Neuronal stem cell (in vitro differentiated cells): ENCODE data around the gene CAVIN3.

Source experiments
- DNase-seq: peaks from one replicate; pipeline ENCODE4 v3.0.0-alpha.2; 2013; ENCODE audit warnings: low spot score
- H2AFZ ChIP-seq: one replicate; pipeline ENCODE4 v1.6.1; 2013; ENCODE audit warnings: mild to moderate bottlenecking, low read length, inconsistent platforms
- H2AK5ac ChIP-seq: 2 replicates; pipeline ENCODE4 v1.6.1; 2013; ENCODE audit warnings: low read depth, mild to moderate bottlenecking, inconsistent platforms, low read length, moderate library complexity, mixed read lengths
- H2BK120ac ChIP-seq: 2 replicates; pipeline ENCODE4 v1.6.1; 2013; ENCODE audit warnings: low read depth, mild to moderate bottlenecking, inconsistent platforms, low read length, moderate library complexity, mixed read lengths
- H2BK12ac ChIP-seq: one replicate; pipeline ENCODE4 v1.6.1; 2013; ENCODE audit warnings: low read length, inconsistent platforms
- H2BK15ac ChIP-seq: 2 replicates; pipeline ENCODE4 v1.6.1; 2013; ENCODE audit warnings: mild to moderate bottlenecking, low read length, inconsistent platforms, mixed read lengths
- H2BK5ac ChIP-seq: one replicate; pipeline ENCODE4 v1.6.1; 2013; ENCODE audit warnings: inconsistent platforms, mild to moderate bottlenecking, low read length, moderate library complexity
- H3K14ac ChIP-seq: one replicate; pipeline ENCODE4 v1.6.1; 2013; ENCODE audit warnings: low read length, inconsistent platforms
- H3K18ac ChIP-seq: 2 replicates; pipeline ENCODE4 v1.6.1; 2013; ENCODE audit warnings: low read length, inconsistent platforms
- H3K23ac ChIP-seq: 2 replicates; pipeline ENCODE4 v1.6.1; 2013; ENCODE audit warnings: low read depth, mild to moderate bottlenecking, mixed read lengths, low read length, inconsistent platforms; ENCODE audit not compliant: poor library complexity
- H3K27ac ChIP-seq: replicated peaks from 3 replicates; pipeline ENCODE4 v1.5.1; 2013; ENCODE audit warnings: low read length, inconsistent platforms
- H3K27me3 ChIP-seq, 3 experiments: 2 replicates each; pipeline ENCODE4 v1.6.1; 2013; ENCODE audit warnings: low read length in 3 of 3, mild to moderate bottlenecking in 2 of 3, inconsistent platforms in 1 of 3, low read depth in 1 of 3, mixed read lengths in 1 of 3, moderate library complexity in 1 of 3; ENCODE audit not compliant: control insufficient read depth in 3 of 3, insufficient read depth in 3 of 3
- H3K36me3 ChIP-seq, 2 donors: replicated peaks in 1 of 2; 2 replicates each; pipeline ENCODE4 v1.6.1; 2013; ENCODE audit warnings: low read length in 2 of 2; ENCODE audit not compliant: control insufficient read depth in 2 of 2, insufficient read depth in 2 of 2
- H3K4ac ChIP-seq: 2 replicates; pipeline ENCODE4 v1.6.1; 2013; ENCODE audit warnings: inconsistent platforms, mild to moderate bottlenecking, low read length, moderate library complexity
- H3K4me1 ChIP-seq, 2 donors: 1 replicate in 1 of 2; 2 replicates in 1 of 2; pipeline ENCODE4 v1.6.1; 2013; ENCODE audit warnings: low read length in 2 of 2, low read depth in 1 of 2; ENCODE audit not compliant: control insufficient read depth in 2 of 2, insufficient read depth in 1 of 2
- H3K4me2 ChIP-seq: one replicate; pipeline ENCODE4 v1.6.1; 2013; ENCODE audit warnings: mild to moderate bottlenecking, low read length, inconsistent platforms; ENCODE audit not compliant: insufficient read depth, poor library complexity, severe bottlenecking
- H3K4me3 ChIP-seq, 2 donors: 2 replicates each; pipeline ENCODE4 v1.5.1; 2013; ENCODE audit warnings: low read length in 2 of 2, mild to moderate bottlenecking in 2 of 2, inconsistent platforms in 1 of 2, moderate library complexity in 1 of 2
- H3K79me1 ChIP-seq: one replicate; pipeline ENCODE4 v1.6.1; 2013; ENCODE audit warnings: low read depth, mild to moderate bottlenecking, inconsistent platforms, low read length, moderate library complexity
- H3K9ac ChIP-seq: one replicate; pipeline ENCODE4 v1.6.1; 2013; ENCODE audit warnings: mild to moderate bottlenecking, low read depth, low read length, inconsistent platforms; ENCODE audit not compliant: poor library complexity
- H3K9me3 ChIP-seq, 2 donors: replicated peaks in 1 of 2; 2 replicates each; pipeline versions ENCODE3 to v1.6.1; 2013; ENCODE audit warnings: low read length in 2 of 2, mild to moderate bottlenecking in 2 of 2, inconsistent platforms in 1 of 2, low read depth in 1 of 2, mixed read lengths in 1 of 2, moderate library complexity in 1 of 2; ENCODE audit not compliant: control insufficient read depth in 2 of 2, insufficient read depth in 1 of 2
- H4K8ac ChIP-seq: one replicate; pipeline ENCODE4 v1.6.1; 2013; ENCODE audit warnings: low read depth, mild to moderate bottlenecking, inconsistent platforms, low read length, moderate library complexity
- H4K91ac ChIP-seq: one replicate; pipeline ENCODE4 v1.6.1; 2013; ENCODE audit warnings: low read length, low read depth, mild to moderate bottlenecking, inconsistent platforms; ENCODE audit not compliant: poor library complexity
- WGBS, 2 donors: extraction: QIAGEN DNeasy Blood & Tissue Kit; methylation state at CpG; one replicate each; pipeline ENCODE4 v1.1.7; 2013; ENCODE audit warnings: missing lambda C conversion rate in 2 of 2, mixed read lengths in 1 of 2; ENCODE audit not compliant: insufficient read length in 2 of 2, insufficient replicate concordance in 1 of 2; ENCODE audit errors: extremely low coverage in 2 of 2; 5-methylcytosine and 5-hydroxymethylcytosine counted together

Gene CAVIN3

DNA sequence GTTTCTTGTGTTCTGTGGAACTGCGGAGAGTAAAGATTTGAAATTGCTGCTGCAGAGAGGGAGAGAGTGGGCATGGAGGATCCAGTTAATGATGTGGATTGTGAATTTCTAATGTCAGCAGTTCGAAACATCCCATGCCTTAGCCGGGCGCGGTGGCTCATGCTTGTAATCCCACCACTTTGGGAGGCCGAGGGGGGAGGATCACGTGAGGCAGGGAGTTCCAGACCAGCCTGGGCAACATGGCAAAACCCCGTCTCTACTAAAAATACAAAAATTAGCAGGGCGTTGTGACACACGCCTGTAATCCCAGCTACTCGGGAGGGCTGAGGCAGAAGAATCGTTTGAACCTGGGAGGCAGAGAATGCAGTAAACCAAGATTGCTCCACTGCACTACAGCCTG, 1.1 kb upstream of the CAVIN3 start:
- Histone ChIP-seq H2AFZ (no peak overlapping the region), H3K4me2 (no peak overlapping the region), H2BK12ac (peak overlapping the region; percentile 26), H3K79me1 (no peaks in the 10 kb centered on the region), H3K14ac (no peak overlapping the region), H2BK120ac (no peak overlapping the region), H3K4me1 (peaks cover 0 to 29% of the 10 kb centered on the region in 2 donors), H3K4me3 (no peak overlapping the region), H3K23ac (no peak overlapping the region), H3K9me3 (no peaks in the 10 kb centered on the region), H2BK5ac (peak overlapping the region; percentile 96), H3K27me3 (peaks cover 0 to 33% (median 1%) of the 10 kb centered on the region in 3 experiments), H4K8ac (no peak overlapping the region), H4K91ac (peak overlapping the region; percentile 10), H3K27ac (peak overlapping the region; percentile 96), H3K4ac (no peak overlapping the region), H2AK5ac (no peak overlapping the region), H3K9ac (no peak overlapping the region), H2BK15ac (no peak overlapping the region), H3K36me3 (no peaks in the 10 kb centered on the region), H3K18ac (peak overlapping the region; percentile 74)
- WGBS, 2 donors, result no CpG with 5 or more reads among the region's 12 CpGs
- no peak for DNase-seq

GRCh38 chr11:6319704-6320410, 444 bp downstream of the CAVIN3 start:
- H2AK5ac ChIP-seq, result peak overlapping the region; percentile 82
- peak overlapping the region; percentile 88 for H2BK12ac ChIP-seq
- peak overlapping the region; percentile 99 for H3K23ac ChIP-seq
- H2BK120ac ChIP-seq, result peak overlapping the region; percentile 95
- H4K8ac ChIP-seq, result peak overlapping the region; percentile 99
- H3K4me2 ChIP-seq, result peak overlapping the region; percentile 82
- peak overlapping the region; percentile 98 for H2BK15ac ChIP-seq
- H3K4ac ChIP-seq, result peak overlapping the region; percentile 97
- H2AFZ ChIP-seq, result peak overlapping the region; percentile 59
- no peaks in the 10 kb centered on the region for H3K36me3 ChIP-seq
- H3K14ac ChIP-seq, result peak overlapping the region; percentile 100
- no peaks in the 10 kb centered on the region for H3K79me1 ChIP-seq
- H2BK5ac ChIP-seq, result peak overlapping the region; percentile 96
- peak overlapping the region in 1 of 2 donors; percentile 78 for H3K4me3 ChIP-seq
- peak overlapping the region; percentile 100 for H3K18ac ChIP-seq
- H3K27me3 ChIP-seq, result peaks cover 0 to 30% (median 1%) of the 10 kb centered on the region in 3 experiments
- H4K91ac ChIP-seq, result peak overlapping the region; percentile 99
- peak overlapping the region; percentile 96 for H3K27ac ChIP-seq
- WGBS, 2 donors, result no CpG with 5 or more reads among the region's 50 CpGs
- peak overlapping the region; percentile 99 for H3K9ac ChIP-seq
- DNase-seq, result peak; percentile 71
- peaks cover 0 to 29% of the 10 kb centered on the region in 2 donors for H3K4me1 ChIP-seq
- no peaks in the 10 kb centered on the region for H3K9me3 ChIP-seq

DNA sequence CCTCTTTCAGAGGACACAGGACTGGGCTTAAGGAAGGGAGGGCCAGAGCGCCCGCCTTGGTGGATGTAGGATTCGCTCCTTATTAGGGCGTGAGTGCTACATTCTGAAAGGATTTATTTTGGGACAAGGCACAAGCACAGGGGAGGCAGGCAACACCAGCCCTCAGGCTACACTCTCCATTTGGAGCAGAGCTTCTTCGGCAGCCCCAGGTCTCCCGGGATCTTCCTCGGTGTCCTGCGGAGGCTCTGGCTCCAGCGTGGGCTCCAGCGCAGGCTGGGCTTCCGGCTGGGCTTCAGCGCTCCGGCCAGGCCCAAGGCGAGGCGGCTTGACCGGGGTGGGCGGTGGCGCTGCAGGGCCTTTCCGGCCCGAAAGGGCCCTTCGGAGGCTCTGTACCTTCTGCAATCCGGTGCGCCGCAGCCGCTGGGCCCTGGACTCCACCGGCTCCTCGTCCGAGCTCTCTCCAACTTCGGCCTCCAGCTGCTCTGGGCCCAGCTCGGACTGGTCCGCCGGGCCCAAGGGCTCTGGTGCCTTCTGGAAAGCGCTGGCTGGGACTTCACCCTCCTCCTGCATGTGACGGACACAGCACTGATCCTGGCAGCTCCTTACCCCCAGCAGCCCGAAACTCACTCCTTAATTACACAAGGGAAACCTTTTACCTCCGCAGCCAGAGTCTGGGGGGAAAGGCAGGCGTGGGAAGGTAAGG, 1.1 kb downstream of the CAVIN3 start:
- H2BK5ac ChIP-seq, result peak overlapping the region; percentile 95
- peak overlapping the region; percentile 54 for H2AK5ac ChIP-seq
- WGBS, 2 donors, result no CpG with 5 or more reads among the region's 37 CpGs
- H4K91ac ChIP-seq, result peak overlapping the region; percentile 94
- H3K4me2 ChIP-seq, result peak overlapping the region; percentile 82
- no peaks in the 10 kb centered on the region for H3K79me1 ChIP-seq
- peak overlapping the region; percentile 77 for H2BK120ac ChIP-seq
- peak overlapping the region; percentile 96 for H3K27ac ChIP-seq
- peaks cover 0 to 36% (median 1%) of the 10 kb centered on the region in 3 experiments for H3K27me3 ChIP-seq
- H3K9me3 ChIP-seq, result no peaks in the 10 kb centered on the region
- H2BK12ac ChIP-seq, result peak overlapping the region; percentile 36
- no peak for DNase-seq
- peak overlapping the region; percentile 17 for H3K4ac ChIP-seq
- peak overlapping the region in 1 of 2 donors; percentile 78 for H3K4me3 ChIP-seq
- peak overlapping the region; percentile 88 for H4K8ac ChIP-seq
- H3K36me3 ChIP-seq, result no peaks in the 10 kb centered on the region
- H3K23ac ChIP-seq, result peak overlapping the region; percentile 99
- peaks cover 0 to 29% of the 10 kb centered on the region in 2 donors for H3K4me1 ChIP-seq
- H2AFZ ChIP-seq, result peak overlapping the region; percentile 59
- H2BK15ac ChIP-seq, result peak overlapping the region; percentile 87
- H3K9ac ChIP-seq, result peak overlapping the region; percentile 96
- peak overlapping the region; percentile 47 for H3K14ac ChIP-seq
- peak overlapping the region; percentile 99 for H3K18ac ChIP-seq

GRCh38 chr11:6318204-6318603, 2.1 kb downstream of the CAVIN3 start:
- H2BK120ac ChIP-seq, result no peak overlapping the region
- H2BK15ac ChIP-seq, result no peak overlapping the region
- no peak overlapping the region for H3K4me2 ChIP-seq
- no peak overlapping the region for H2BK5ac ChIP-seq
- DNase-seq, result no peak
- no peak overlapping the region for H2AK5ac ChIP-seq
- no peak overlapping the region for H3K23ac ChIP-seq
- H4K91ac ChIP-seq, result no peak overlapping the region
- H3K79me1 ChIP-seq, result no peaks in the 10 kb centered on the region
- no CpG with 5 or more reads among the region's 4 CpGs for WGBS, 2 donors
- peaks cover 0 to 29% of the 10 kb centered on the region in 2 donors for H3K4me1 ChIP-seq
- no peak overlapping the region for H2BK12ac ChIP-seq
- no peak overlapping the region for H3K4me3 ChIP-seq
- H3K9me3 ChIP-seq, result no peaks in the 10 kb centered on the region
- H3K4ac ChIP-seq, result no peak overlapping the region
- H3K36me3 ChIP-seq, result no peaks in the 10 kb centered on the region
- no peak overlapping the region for H2AFZ ChIP-seq
- no peak overlapping the region for H4K8ac ChIP-seq
- no peak overlapping the region for H3K18ac ChIP-seq
- no peak overlapping the region for H3K14ac ChIP-seq
- H3K9ac ChIP-seq, result no peak overlapping the region
- peaks cover 0 to 37% (median 1%) of the 10 kb centered on the region in 3 experiments for H3K27me3 ChIP-seq
- H3K27ac ChIP-seq, result no peak overlapping the region
